ENCODE results near the gene ARF3. TPM values are rescaled to one million over a fixed set of nuclear protein-coding genes. Genes with fewer than 3 reads are reported as not detected.

Gene ARF3
- total RNA-seq, 1 donor from 2014 or later = 135 TPM

DNA sequence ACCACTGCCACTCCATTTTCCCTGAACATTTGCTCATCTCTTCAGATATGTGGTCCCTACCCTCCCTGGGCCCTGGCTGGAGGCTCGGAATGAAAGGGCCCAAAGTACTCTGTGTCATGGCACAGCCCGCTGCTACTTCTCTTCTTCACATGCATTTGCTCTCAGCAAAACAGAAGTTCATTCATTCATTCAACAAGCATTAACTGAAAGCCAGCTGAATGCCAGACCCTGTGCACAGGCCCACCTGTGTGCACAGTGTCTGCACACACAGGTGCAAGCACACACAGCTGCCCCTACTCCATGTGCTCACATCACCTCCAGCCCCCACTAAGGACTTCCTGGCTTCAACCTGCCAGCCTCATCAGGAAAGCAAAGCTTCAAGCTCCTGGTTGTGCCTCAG is 28.6 kb upstream of the ARF3 start:
- no peak overlapping the region for H3K27ac Mint-ChIP-seq
- no peaks in the 10 kb centered on the region for H3K36me3 Mint-ChIP-seq (ENCODE audit: insufficient read depth)
- H3K27me3 Mint-ChIP-seq = peaks cover 89% of the 10 kb centered on the region
- H3K4me3 Mint-ChIP-seq (ENCODE audit: low read depth) = no peak overlapping the region
- DNase-seq (ENCODE audit: low spot score, unreplicated experiment) = no peak
- TF ChIP-seq, protein P1, sequence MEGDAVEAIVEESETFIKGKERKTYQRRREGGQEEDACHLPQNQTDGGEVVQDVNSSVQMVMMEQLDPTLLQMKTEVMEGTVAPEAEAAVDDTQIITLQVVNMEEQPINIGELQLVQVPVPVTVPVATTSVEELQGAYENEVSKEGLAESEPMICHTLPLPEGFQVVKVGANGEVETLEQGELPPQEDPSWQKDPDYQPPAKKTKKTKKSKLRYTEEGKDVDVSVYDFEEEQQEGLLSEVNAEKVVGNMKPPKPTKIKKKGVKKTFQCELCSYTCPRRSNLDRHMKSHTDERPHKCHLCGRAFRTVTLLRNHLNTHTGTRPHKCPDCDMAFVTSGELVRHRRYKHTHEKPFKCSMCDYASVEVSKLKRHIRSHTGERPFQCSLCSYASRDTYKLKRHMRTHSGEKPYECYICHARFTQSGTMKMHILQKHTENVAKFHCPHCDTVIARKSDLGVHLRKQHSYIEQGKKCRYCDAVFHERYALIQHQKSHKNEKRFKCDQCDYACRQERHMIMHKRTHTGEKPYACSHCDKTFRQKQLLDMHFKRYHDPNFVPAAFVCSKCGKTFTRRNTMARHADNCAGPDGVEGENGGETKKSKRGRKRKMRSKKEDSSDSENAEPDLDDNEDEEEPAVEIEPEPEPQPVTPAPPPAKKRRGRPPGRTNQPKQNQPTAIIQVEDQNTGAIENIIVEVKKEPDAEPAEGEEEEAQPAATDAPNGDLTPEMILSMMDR (IDR thresholded peaks at IDR 0.05; ENCODE audit: unreplicated experiment) = no peak
- no peaks in the 10 kb centered on the region for H3K9me3 Mint-ChIP-seq (ENCODE audit: low read depth)
- H3K4me1 Mint-ChIP-seq (ENCODE audit: low read depth) = peaks cover 6% of the 10 kb centered on the region

DNA sequence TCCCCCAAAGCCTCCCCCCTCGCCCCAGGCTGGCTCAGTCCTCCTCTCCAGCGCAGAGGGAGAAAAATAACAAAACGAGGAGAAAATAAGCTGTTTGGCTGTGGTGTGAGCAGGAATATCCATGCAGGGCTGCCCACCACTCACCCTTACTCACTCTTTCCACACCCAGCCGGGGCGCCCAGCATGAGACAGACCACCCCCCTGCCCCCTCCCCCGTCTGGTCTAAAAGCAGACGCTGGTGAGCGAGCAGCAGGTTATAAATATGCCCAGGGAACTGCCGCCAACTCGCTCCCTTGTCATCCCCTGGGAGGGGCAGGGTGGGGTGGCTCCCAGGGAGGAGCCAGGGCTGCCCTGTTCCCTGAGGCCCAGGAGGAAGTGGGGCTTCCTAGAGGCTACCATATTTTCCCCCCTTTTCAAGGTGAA is 28.2 kb upstream of the ARF3 start:
- Mint-ChIP-seq H3K36me3 (ENCODE audit: insufficient read depth) (no peaks in the 10 kb centered on the region), H3K27me3 (peaks cover 89% of the 10 kb centered on the region), H3K9me3 (ENCODE audit: low read depth) (no peaks in the 10 kb centered on the region), H3K27ac (no peak overlapping the region), H3K4me3 (ENCODE audit: low read depth) (no peak overlapping the region), H3K4me1 (ENCODE audit: low read depth) (peaks cover 9% of the 10 kb centered on the region)
- no peak for DNase-seq (ENCODE audit: low spot score, unreplicated experiment)
- TF ChIP-seq, protein P1 (IDR thresholded peaks at IDR 0.05; ENCODE audit: unreplicated experiment) = no peak

DNA sequence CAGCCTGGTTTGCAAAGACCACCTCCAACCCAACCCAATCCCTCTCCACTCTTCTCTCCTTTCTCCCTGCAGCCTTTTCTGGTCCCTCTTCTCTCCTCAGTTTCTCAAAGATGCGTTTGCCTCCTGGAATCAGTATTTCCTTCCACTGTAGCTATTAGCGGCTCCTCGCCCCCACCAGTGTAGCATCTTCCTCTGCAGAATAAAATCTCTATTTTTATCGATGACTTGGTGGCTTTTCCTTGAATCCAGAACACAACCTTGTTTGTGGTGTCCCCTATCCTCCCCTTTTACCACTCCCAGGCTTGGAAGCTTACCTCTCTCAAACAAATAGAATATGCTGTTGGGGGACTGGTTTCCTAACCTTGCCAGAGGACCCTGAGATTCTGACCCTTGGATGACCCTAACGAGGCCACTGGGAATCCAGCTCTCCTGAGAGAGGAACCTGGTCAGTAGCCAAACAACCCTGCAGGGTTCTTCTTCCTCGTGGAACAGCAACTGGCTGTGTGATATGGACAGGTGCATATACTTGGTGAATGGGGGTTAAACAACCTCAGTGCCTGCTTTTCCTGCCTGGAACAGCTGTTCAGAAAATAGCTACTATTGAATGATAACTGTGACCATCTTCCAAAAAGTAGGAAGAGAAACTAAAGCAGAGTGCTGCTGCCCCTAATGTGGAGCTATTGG is 25.3 kb upstream of the ARF3 start:
- peaks cover 15% of the 10 kb centered on the region for H3K4me1 Mint-ChIP-seq (ENCODE audit: low read depth)
- no peaks in the 10 kb centered on the region for H3K9me3 Mint-ChIP-seq (ENCODE audit: low read depth)
- H3K27me3 Mint-ChIP-seq = peaks cover 93% of the 10 kb centered on the region
- TF ChIP-seq, protein P1 (IDR thresholded peaks at IDR 0.05; ENCODE audit: unreplicated experiment) = no peak
- H3K27ac Mint-ChIP-seq = no peak overlapping the region
- H3K4me3 Mint-ChIP-seq (ENCODE audit: low read depth) = peak overlapping the region; percentile 9
- DNase-seq (ENCODE audit: low spot score, unreplicated experiment) = no peak
- H3K36me3 Mint-ChIP-seq (ENCODE audit: insufficient read depth) = no peaks in the 10 kb centered on the region

DNA sequence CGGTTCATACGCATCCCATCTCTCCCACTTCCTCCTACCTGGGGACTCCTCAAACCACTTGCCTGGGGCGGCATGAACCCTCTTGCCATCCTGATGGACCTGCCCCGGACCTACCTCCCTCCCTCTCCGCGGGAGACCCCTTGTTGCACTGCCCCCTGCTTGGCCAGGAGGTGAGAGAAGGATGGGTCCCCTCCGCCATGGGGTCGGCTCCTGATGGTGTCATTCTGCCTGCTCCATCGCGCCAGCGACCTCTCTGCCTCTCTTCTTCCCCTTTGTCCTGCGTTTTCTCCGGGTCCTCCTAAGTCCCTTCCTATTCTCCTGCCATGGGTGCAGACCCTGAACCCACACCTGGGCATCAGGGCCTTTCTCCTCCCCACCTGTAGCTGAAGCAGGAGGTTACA is 24.5 kb upstream of the ARF3 start:
- H3K4me1 Mint-ChIP-seq (ENCODE audit: low read depth) = peaks cover 15% of the 10 kb centered on the region
- H3K9me3 Mint-ChIP-seq (ENCODE audit: low read depth) = no peaks in the 10 kb centered on the region
- H3K27ac Mint-ChIP-seq = peak overlapping the region; percentile 57
- H3K27me3 Mint-ChIP-seq = peaks cover 93% of the 10 kb centered on the region
- DNase-seq (ENCODE audit: low spot score, unreplicated experiment) = no peak
- no peaks in the 10 kb centered on the region for H3K36me3 Mint-ChIP-seq (ENCODE audit: insufficient read depth)
- peak overlapping the region; percentile 43 for H3K4me3 Mint-ChIP-seq (ENCODE audit: low read depth)
- TF ChIP-seq, protein P1 (IDR thresholded peaks at IDR 0.05; ENCODE audit: unreplicated experiment) = no peak

DNA sequence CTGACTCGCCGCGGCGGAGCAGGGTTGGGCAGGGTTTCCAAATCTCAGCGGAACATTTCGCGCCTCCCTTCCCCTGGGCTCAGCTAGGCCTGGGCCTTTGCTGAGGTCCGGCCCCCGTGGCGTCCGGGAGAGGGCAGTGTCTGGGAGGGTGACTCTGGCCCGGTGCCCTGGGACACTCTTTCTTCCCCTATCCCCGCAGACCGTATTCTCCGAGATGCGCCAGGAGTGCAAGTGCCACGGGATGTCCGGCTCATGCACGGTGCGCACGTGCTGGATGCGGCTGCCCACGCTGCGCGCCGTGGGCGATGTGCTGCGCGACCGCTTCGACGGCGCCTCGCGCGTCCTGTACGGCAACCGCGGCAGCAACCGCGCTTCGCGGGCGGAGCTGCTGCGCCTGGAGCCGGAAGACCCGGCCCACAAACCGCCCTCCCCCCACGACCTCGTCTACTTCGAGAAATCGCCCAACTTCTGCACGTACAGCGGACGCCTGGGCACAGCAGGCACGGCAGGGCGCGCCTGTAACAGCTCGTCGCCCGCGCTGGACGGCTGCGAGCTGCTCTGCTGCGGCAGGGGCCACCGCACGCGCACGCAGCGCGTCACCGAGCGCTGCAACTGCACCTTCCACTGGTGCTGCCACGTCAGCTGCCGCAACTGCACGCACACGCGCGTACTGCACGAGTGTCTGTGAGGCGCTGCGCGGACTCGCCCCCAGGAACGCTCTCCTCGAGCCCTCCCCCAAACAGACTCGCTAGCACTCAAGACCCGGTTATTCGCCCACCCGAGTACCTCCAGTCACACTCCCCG is 23.9 kb upstream of the ARF3 start:
- Mint-ChIP-seq H3K9me3 (ENCODE audit: low read depth) (no peaks in the 10 kb centered on the region), H3K4me3 (ENCODE audit: low read depth) (peak overlapping the region; percentile 61), H3K36me3 (ENCODE audit: insufficient read depth) (no peaks in the 10 kb centered on the region), H3K27me3 (peaks cover 96% of the 10 kb centered on the region), H3K4me1 (ENCODE audit: low read depth) (peaks cover 15% of the 10 kb centered on the region), H3K27ac (peak overlapping the region; percentile 57)
- TF ChIP-seq, protein P1 (IDR thresholded peaks at IDR 0.05; ENCODE audit: unreplicated experiment) = peak; percentile 40
- no peak for DNase-seq (ENCODE audit: low spot score, unreplicated experiment)

Data from progenitor cell of endocrine pancreas (in vitro differentiated cells).